Measurements from ENCODE around the gene TLL2. TPM values are rescaled to one million over a fixed set of nuclear protein-coding genes. Genes with fewer than 3 reads are reported as not detected.

Gene TLL2
- total RNA-seq, 1 experiment from 2014 or later = 0.14 TPM

GRCh38 chr10:96357038-96357620 lies 156.6 kb downstream of the TLL2 start:
- no peaks in the 10 kb centered on the region for H3K9me3 ChIP-seq
- Mint-ChIP-seq H3K36me3 (ENCODE audit: insufficient read depth, unreplicated experiment) (no peaks in the 10 kb centered on the region), H3K27me3 (ENCODE audit: insufficient read depth, unreplicated experiment) (peaks cover 13% of the 10 kb centered on the region), H3K4me3 (ENCODE audit: unreplicated experiment) (no peak overlapping the region), H3K4me1 (ENCODE audit: low read depth, unreplicated experiment) (peaks cover 10% of the 10 kb centered on the region), H3K27ac (ENCODE audit: unreplicated experiment) (no peak overlapping the region), H3K9me3 (ENCODE audit: unreplicated experiment) (no peaks in the 10 kb centered on the region)
- no peaks in the 10 kb centered on the region; the same call in 1 of the 2 replicates for H3K27me3 ChIP-seq (replicated peaks; ENCODE audit: control insufficient read depth, insufficient read depth, low read length)
- H3K4me1 ChIP-seq = peaks cover 18% of the 10 kb centered on the region
- H3K36me3 ChIP-seq (ENCODE audit: control insufficient read depth, insufficient read depth, low read length) = no peaks in the 10 kb centered on the region
- intact Hi-C loops (cut with micrococcal nuclease; ENCODE audit: unreplicated experiment) = no loop called here
- CTCF ChIA-PET = interaction anchor here (0.5 kb wide), 1 partner anchor 13 kb away, joined by 3 read pairs; no protein-coding TSS in a partner anchor
- TF ChIP-seq CTCF (IDR thresholded peaks at IDR 0.05; ENCODE audit: insufficient read depth in 1 of 2, low read depth in 1 of 2, low read length in 1 of 2, severe bottlenecking in 1 of 2, unreplicated experiment in 1 of 2) = no peak
- POLR2A ChIA-PET = no interaction called here
- H3K4me3 ChIP-seq (ENCODE audit: low read depth, low read length) = no peak overlapping the region
- no TSS peak for BruUV-seq (replicated peaks)
- no peak for DNase-seq

- intact Hi-C loops (cut with micrococcal nuclease; ENCODE audit: unreplicated experiment) = no loop called here
- Histone ChIP-seq H3K36me3 (ENCODE audit: control insufficient read depth, insufficient read depth, low read length) (no peaks in the 10 kb centered on the region), H3K4me3 (ENCODE audit: low read depth, low read length) (no peak overlapping the region), H3K27me3 (replicated peaks; ENCODE audit: control insufficient read depth, insufficient read depth, low read length) (no peaks in the 10 kb centered on the region; the same call in 1 of the 2 replicates), H3K9me3 (no peaks in the 10 kb centered on the region), H3K4me1 (peaks cover 22% of the 10 kb centered on the region)
- peaks cover 5% of the 10 kb centered on the region for H3K27me3 Mint-ChIP-seq (ENCODE audit: insufficient read depth, unreplicated experiment)
- no peak overlapping the region for H3K4me3 Mint-ChIP-seq (ENCODE audit: unreplicated experiment)
- H3K36me3 Mint-ChIP-seq (ENCODE audit: insufficient read depth, unreplicated experiment) = no peaks in the 10 kb centered on the region
- peaks cover 10% of the 10 kb centered on the region for H3K4me1 Mint-ChIP-seq (ENCODE audit: low read depth, unreplicated experiment)
- H3K9me3 Mint-ChIP-seq (ENCODE audit: unreplicated experiment) = no peaks in the 10 kb centered on the region
- CTCF ChIA-PET = interaction anchor here (0.7 kb wide), 2 partner anchors 9 to 62 kb away, joined by 3 to 4 read pairs; no protein-coding TSS in a partner anchor
- TF ChIP-seq CTCF (IDR thresholded peaks at IDR 0.05; ENCODE audit: insufficient read depth in 1 of 2, low read depth in 1 of 2, low read length in 1 of 2, severe bottlenecking in 1 of 2, unreplicated experiment in 1 of 2) = no peak
- no peak for DNase-seq
- no peak overlapping the region for H3K27ac Mint-ChIP-seq (ENCODE audit: unreplicated experiment)
- POLR2A ChIA-PET = no interaction called here
- no TSS peak for BruUV-seq (replicated peaks)
Observed at GRCh38 chr10:96352582-96352981, 161.1 kb downstream of the TLL2 start.

- BruUV-seq (replicated peaks) = no TSS peak
- Histone ChIP-seq H3K4me3 (ENCODE audit: low read depth, low read length) (no peak overlapping the region), H3K4me1 (peaks cover 22% of the 10 kb centered on the region), H3K9me3 (no peaks in the 10 kb centered on the region), H3K27me3 (replicated peaks; ENCODE audit: control insufficient read depth, insufficient read depth, low read length) (no peaks in the 10 kb centered on the region; the same call in 1 of the 2 replicates), H3K36me3 (ENCODE audit: control insufficient read depth, insufficient read depth, low read length) (no peaks in the 10 kb centered on the region)
- Mint-ChIP-seq H3K4me1 (ENCODE audit: low read depth, unreplicated experiment) (peaks cover 10% of the 10 kb centered on the region), H3K9me3 (ENCODE audit: unreplicated experiment) (no peaks in the 10 kb centered on the region), H3K4me3 (ENCODE audit: unreplicated experiment) (no peak overlapping the region), H3K27me3 (ENCODE audit: insufficient read depth, unreplicated experiment) (peaks cover 5% of the 10 kb centered on the region), H3K27ac (ENCODE audit: unreplicated experiment) (no peak overlapping the region), H3K36me3 (ENCODE audit: insufficient read depth, unreplicated experiment) (no peaks in the 10 kb centered on the region)
- ChIA-PET CTCF (no interaction called here), POLR2A (no interaction called here)
- DNase-seq = no peak
- intact Hi-C loops (cut with micrococcal nuclease; ENCODE audit: unreplicated experiment) = no loop called here
- no peak for TF ChIP-seq CTCF (IDR thresholded peaks at IDR 0.05; ENCODE audit: insufficient read depth in 1 of 2, low read depth in 1 of 2, low read length in 1 of 2, severe bottlenecking in 1 of 2, unreplicated experiment in 1 of 2)
Observed at GRCh38 chr10:96352027-96352426, 161.7 kb downstream of the TLL2 start.
